Mesendoderm (in vitro differentiated cells): Measurements from ENCODE around the gene ODC1.

Experiments used
- DNase-seq: peaks from one replicate; pipeline ENCODE4 v3.0.0; 2013
- H2AK5ac ChIP-seq: 2 replicates; pipeline ENCODE4 v1.6.1; 2013; ENCODE audit warnings: low read length, inconsistent platforms
- H2BK120ac ChIP-seq: 2 replicates; pipeline ENCODE4 v1.6.1; 2013; ENCODE audit warnings: low read depth, mild to moderate bottlenecking, low read length, moderate library complexity, mixed read lengths
- H2BK15ac ChIP-seq: replicated peaks from 2 replicates; pipeline ENCODE4 v1.6.1; 2013; ENCODE audit warnings: low read depth, mild to moderate bottlenecking, moderate library complexity
- H2BK5ac ChIP-seq: 2 replicates; pipeline ENCODE4 v1.6.1; 2013; ENCODE audit warnings: low read length, inconsistent platforms
- H3K18ac ChIP-seq: 2 replicates; pipeline ENCODE4 v1.6.1; 2013; ENCODE audit warnings: mild to moderate bottlenecking, low read length, mixed read lengths
- H3K23ac ChIP-seq: one replicate; pipeline ENCODE4 v1.6.1; 2013; ENCODE audit warnings: low read length
- H3K27ac ChIP-seq: 2 replicates; pipeline ENCODE4 v1.5.1; 2013; ENCODE audit warnings: low read depth, mild to moderate bottlenecking, inconsistent platforms, low read length, moderate library complexity
- H3K27me3 ChIP-seq: 2 replicates; pipeline ENCODE4 v1.6.1; 2013; ENCODE audit warnings: low read length, control low read depth, mild to moderate bottlenecking, inconsistent platforms; ENCODE audit not compliant: insufficient read depth, poor library complexity
- H3K36me3 ChIP-seq: 2 replicates; pipeline ENCODE4 v1.6.1; 2013; ENCODE audit warnings: low read length, inconsistent platforms; ENCODE audit not compliant: control insufficient read depth, insufficient read depth
- H3K4ac ChIP-seq: one replicate; pipeline ENCODE4 v1.6.1; 2013; ENCODE audit warnings: low read depth, mild to moderate bottlenecking, low read length, moderate library complexity
- H3K4me1 ChIP-seq: 2 replicates; pipeline ENCODE4 v1.6.1; 2013; ENCODE audit warnings: low read depth, low read length, inconsistent platforms; ENCODE audit not compliant: control insufficient read depth
- H3K4me2 ChIP-seq: 2 replicates; pipeline ENCODE4 v1.6.1; 2013; ENCODE audit warnings: low read length
- H3K4me3 ChIP-seq: 2 replicates; pipeline ENCODE4 v1.5.1; 2013; ENCODE audit warnings: mild to moderate bottlenecking, low read length
- H3K56ac ChIP-seq: one replicate; pipeline ENCODE4 v1.6.1; 2013; ENCODE audit warnings: low read length
- H3K79me1 ChIP-seq: 2 replicates; pipeline ENCODE4 v1.6.1; 2013; ENCODE audit warnings: low read length, inconsistent platforms
- H3K79me2 ChIP-seq: 2 replicates; pipeline ENCODE4 v1.6.1; 2013; ENCODE audit warnings: mild to moderate bottlenecking, low read length; ENCODE audit not compliant: control insufficient read depth, insufficient read depth
- H3K9ac ChIP-seq: 2 replicates; pipeline ENCODE4 v1.6.1; 2013; ENCODE audit warnings: low read length, inconsistent platforms
- H4K5ac ChIP-seq: one replicate; pipeline ENCODE4 v1.6.1; 2013; ENCODE audit warnings: low read length
- H4K8ac ChIP-seq: one replicate; pipeline ENCODE4 v1.6.1; 2013; ENCODE audit warnings: low read depth, mild to moderate bottlenecking, control low read depth, low read length, moderate library complexity
- WGBS: extraction: QIAGEN DNeasy Blood & Tissue Kit; methylation state at CpG from one replicate; pipeline ENCODE4 v1.1.7; 2013; ENCODE audit warnings: low lambda C conversion rate, missing lambda C conversion rate; ENCODE audit not compliant: insufficient coverage; ENCODE audit errors: extremely low coverage; 5-methylcytosine and 5-hydroxymethylcytosine counted together

Gene ODC1

GRCh38 chr2:10397878-10398277 lies 50.2 kb downstream of the ODC1 start:
- Histone ChIP-seq H3K4me2 (no peak overlapping the region), H3K23ac (no peak overlapping the region), H3K4me3 (no peak overlapping the region), H3K27ac (no peak overlapping the region), H3K9ac (no peak overlapping the region), H3K36me3 (no peaks in the 10 kb centered on the region), H3K27me3 (no peaks in the 10 kb centered on the region), H2AK5ac (no peak overlapping the region), H4K8ac (no peak overlapping the region), H2BK5ac (no peak overlapping the region), H4K5ac (no peak overlapping the region), H3K18ac (no peak overlapping the region), H3K4me1 (peaks cover 1% of the 10 kb centered on the region), H3K4ac (no peak overlapping the region), H2BK15ac (no peak overlapping the region), H3K56ac (no peak overlapping the region), H3K79me2 (no peaks in the 10 kb centered on the region), H3K79me1 (no peaks in the 10 kb centered on the region), H2BK120ac (no peak overlapping the region)
- no peak for DNase-seq
- no CpG with 5 or more reads among the region's 4 CpGs for WGBS

GRCh38 chr2:10397297-10397875 lies 50.7 kb downstream of the ODC1 start:
- Histone ChIP-seq H3K23ac (no peak overlapping the region), H3K4me3 (no peak overlapping the region), H2AK5ac (no peak overlapping the region), H4K8ac (no peak overlapping the region), H3K36me3 (no peaks in the 10 kb centered on the region), H3K4ac (no peak overlapping the region), H2BK5ac (no peak overlapping the region), H3K79me1 (no peaks in the 10 kb centered on the region), H3K4me1 (peaks cover 5% of the 10 kb centered on the region), H3K56ac (no peak overlapping the region), H2BK120ac (no peak overlapping the region), H4K5ac (no peak overlapping the region), H3K27ac (no peak overlapping the region), H3K27me3 (no peaks in the 10 kb centered on the region), H3K4me2 (no peak overlapping the region), H3K18ac (no peak overlapping the region), H2BK15ac (no peak overlapping the region), H3K79me2 (no peaks in the 10 kb centered on the region), H3K9ac (no peak overlapping the region)
- DNase-seq = no peak
- WGBS = no CpG with 5 or more reads among the region's 16 CpGs

- Histone ChIP-seq H3K4me1 (peaks cover 5% of the 10 kb centered on the region), H3K79me1 (no peaks in the 10 kb centered on the region), H2AK5ac (no peak overlapping the region), H4K8ac (no peak overlapping the region), H2BK15ac (no peak overlapping the region), H3K23ac (no peak overlapping the region), H3K79me2 (no peaks in the 10 kb centered on the region), H3K36me3 (no peaks in the 10 kb centered on the region), H3K56ac (no peak overlapping the region), H2BK5ac (no peak overlapping the region), H3K4me2 (no peak overlapping the region), H4K5ac (no peak overlapping the region), H3K9ac (no peak overlapping the region), H3K4me3 (no peak overlapping the region), H2BK120ac (no peak overlapping the region), H3K4ac (no peak overlapping the region), H3K27ac (no peak overlapping the region), H3K18ac (no peak overlapping the region), H3K27me3 (no peaks in the 10 kb centered on the region)
- DNase-seq = no peak
- WGBS = no CpG with 5 or more reads among the region's 13 CpGs
Observed at GRCh38 chr2:10396464-10396863, 51.7 kb downstream of the ODC1 start.

GRCh38 chr2:10395893-10396292 lies 52.2 kb downstream of the ODC1 start:
- Histone ChIP-seq H3K56ac (no peak overlapping the region), H3K9ac (no peak overlapping the region), H3K36me3 (no peaks in the 10 kb centered on the region), H3K27me3 (no peaks in the 10 kb centered on the region), H3K79me1 (no peaks in the 10 kb centered on the region), H3K18ac (no peak overlapping the region), H3K4ac (no peak overlapping the region), H4K5ac (no peak overlapping the region), H2BK120ac (no peak overlapping the region), H3K23ac (no peak overlapping the region), H3K4me3 (no peak overlapping the region), H4K8ac (no peak overlapping the region), H3K4me2 (no peak overlapping the region), H2BK15ac (no peak overlapping the region), H3K79me2 (no peaks in the 10 kb centered on the region), H3K4me1 (peaks cover 5% of the 10 kb centered on the region), H2BK5ac (no peak overlapping the region), H2AK5ac (no peak overlapping the region), H3K27ac (no peak overlapping the region)
- DNase-seq = no peak
- no CpG with 5 or more reads among the region's 14 CpGs for WGBS

GRCh38 chr2:10393640-10393982 lies 54.5 kb downstream of the ODC1 start:
- Histone ChIP-seq H2BK15ac (no peak overlapping the region), H3K79me1 (no peaks in the 10 kb centered on the region), H3K56ac (peak overlapping the region; percentile 8), H3K79me2 (no peaks in the 10 kb centered on the region), H4K8ac (no peak overlapping the region), H2AK5ac (no peak overlapping the region), H3K27ac (peak overlapping the region; percentile 27), H4K5ac (no peak overlapping the region), H3K4me2 (no peak overlapping the region), H3K4me3 (no peak overlapping the region), H3K4me1 (peaks cover 5% of the 10 kb centered on the region), H3K27me3 (no peaks in the 10 kb centered on the region), H3K18ac (no peak overlapping the region), H2BK5ac (no peak overlapping the region), H2BK120ac (no peak overlapping the region), H3K4ac (no peak overlapping the region), H3K9ac (no peak overlapping the region), H3K23ac (no peak overlapping the region), H3K36me3 (no peaks in the 10 kb centered on the region)
- no CpG with 5 or more reads among the region's 4 CpGs for WGBS
- DNase-seq = peak; percentile 32

- Histone ChIP-seq H3K4me3 (no peak overlapping the region), H3K4ac (no peak overlapping the region), H3K79me1 (no peaks in the 10 kb centered on the region), H4K8ac (no peak overlapping the region), H3K9ac (no peak overlapping the region), H2BK120ac (no peak overlapping the region), H2AK5ac (no peak overlapping the region), H3K4me2 (no peak overlapping the region), H3K27me3 (no peaks in the 10 kb centered on the region), H3K23ac (no peak overlapping the region), H3K79me2 (no peaks in the 10 kb centered on the region), H3K36me3 (no peaks in the 10 kb centered on the region), H3K18ac (no peak overlapping the region), H2BK5ac (no peak overlapping the region), H3K27ac (peak overlapping the region; percentile 27), H3K4me1 (peaks cover 5% of the 10 kb centered on the region), H4K5ac (no peak overlapping the region), H3K56ac (peak overlapping the region; percentile 8), H2BK15ac (no peak overlapping the region)
- no CpG with 5 or more reads among the region's 9 CpGs for WGBS
- DNase-seq = peak; percentile 87
Observed at GRCh38 chr2:10392951-10393639, 55.0 kb downstream of the ODC1 start.
